Thyroid gland (tissue), 4 donors: ENCODE results near the gene FAM50B. TPM values are rescaled to one million over a fixed set of nuclear protein-coding genes. Genes with fewer than 3 reads are reported as not detected.
A peak's percentile ranks its signal among the peaks of the same experiment; 100 is the strongest.

Experiments used
- DNase-seq, 2 donors: peaks; one replicate each; pipeline ENCODE4 v3.0.0-alpha.2; 2019
- H3K27ac ChIP-seq, 3 donors: fragments of 200-600 bp; sonication (generic); 1 replicate in 2 of 3; 2 replicates in 1 of 3; pipeline ENCODE4 v1.5.1; 2016 to 2019; ENCODE audit warnings: mild to moderate bottlenecking in 1 of 3, moderate library complexity in 1 of 3
- H3K27me3 ChIP-seq: fragments of 200-600 bp; sonication (generic); one replicate; pipeline ENCODE4 v1.5.1; 2019
- H3K36me3 ChIP-seq, 2 donors: fragments of 200-600 bp; sonication (generic); one replicate each; pipeline ENCODE4 v1.5.1; 2016 to 2019
- H3K4me1 ChIP-seq, 2 donors: fragments of 200-600 bp; sonication (generic); one replicate each; pipeline ENCODE4 v1.5.1; 2017 to 2019
- H3K4me3 ChIP-seq, 3 donors: fragments of 200-600 bp; sonication (generic); replicated peaks in 1 of 3; 1 replicate in 2 of 3; 2 replicates in 1 of 3; pipeline ENCODE4 v1.5.1; 2016; ENCODE audit warnings: mild to moderate bottlenecking in 1 of 3
- H3K9me3 ChIP-seq: fragments of 200-600 bp; sonication (generic); one replicate; pipeline ENCODE4 v1.5.1; 2017
- POLR2A ChIP-seq, 2 donors: fragments of 450-650 bp; IDR thresholded peaks; one replicate each; pipeline ENCODE4 v1.6.1; 2017; ENCODE audit warnings: antibody characterized with exemption in 2 of 2, mild to moderate bottlenecking in 2 of 2, moderate library complexity in 1 of 2
- WGBS, 2 donors: methylation state at CpG; one replicate each; pipeline ENCODE4 v1.1.5; 2017; 5-methylcytosine and 5-hydroxymethylcytosine counted together
- intact Hi-C: fragments of 100-400 bp; cut with DNase I; formaldehyde crosslinking; loops from one replicate; pipeline ENCODE4 v1.15.1; 2023
- total RNA-seq, 4 donors: library from RNA; depleted of rRNA; stranded (reverse); fragments of >200 nt; gene quantifications; one replicate each; pipeline ENCODE4 v1.2.3, GENCODE V29; 2016
- TF ChIP-seq, protein P1 (sequence below), 6 experiments: fragments of 200-600 bp in 3 of 6; fragments of 450-650 bp in 3 of 6; sonication (generic) in 3 of 6; IDR thresholded peaks; one replicate each; pipeline ENCODE4 v1.5.1; 2016 to 2019; ENCODE audit warnings: antibody characterized with exemption in 6 of 6, mild to moderate bottlenecking in 2 of 6, inconsistent platforms in 1 of 6, moderate library complexity in 1 of 6

Gene FAM50B
- total RNA-seq, 4 donors from 2014 or later: 18.4 to 40.9 (median 20.3) TPM

DNA sequence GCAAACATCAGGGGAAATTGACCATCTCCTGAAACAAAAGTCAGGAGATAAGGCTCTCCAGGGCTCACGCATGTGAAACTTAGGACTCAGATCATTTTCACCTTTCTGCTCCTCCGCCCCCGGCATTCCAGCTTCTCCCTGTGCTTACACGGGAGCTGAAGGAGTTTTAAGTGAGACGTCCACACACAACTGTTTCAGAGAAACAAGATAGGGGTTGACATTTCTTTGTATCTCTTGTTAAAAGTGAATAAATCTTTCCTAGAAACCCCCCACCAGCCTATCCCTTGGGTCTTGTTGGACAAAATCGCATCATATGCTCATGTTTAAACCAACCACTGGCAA, 46.1 kb downstream of the FAM50B start:
- Histone ChIP-seq H3K4me3 (no peak overlapping the region), H3K27me3 (no peaks in the 10 kb centered on the region), H3K9me3 (no peaks in the 10 kb centered on the region), H3K36me3 (no peaks in the 10 kb centered on the region), H3K27ac (peak overlapping the region; percentile 67 to 73 (median 68)), H3K4me1 (peaks cover 6 to 35% of the 10 kb centered on the region in 2 donors)
- WGBS, 2 donors: 60 to 62% methylated on average over 6 of the region's 6 CpGs
- DNase-seq: peak; percentile 67 to 80
- no peak for TF ChIP-seq POLR2A (IDR thresholded peaks at IDR 0.05)
- TF ChIP-seq, protein P1, sequence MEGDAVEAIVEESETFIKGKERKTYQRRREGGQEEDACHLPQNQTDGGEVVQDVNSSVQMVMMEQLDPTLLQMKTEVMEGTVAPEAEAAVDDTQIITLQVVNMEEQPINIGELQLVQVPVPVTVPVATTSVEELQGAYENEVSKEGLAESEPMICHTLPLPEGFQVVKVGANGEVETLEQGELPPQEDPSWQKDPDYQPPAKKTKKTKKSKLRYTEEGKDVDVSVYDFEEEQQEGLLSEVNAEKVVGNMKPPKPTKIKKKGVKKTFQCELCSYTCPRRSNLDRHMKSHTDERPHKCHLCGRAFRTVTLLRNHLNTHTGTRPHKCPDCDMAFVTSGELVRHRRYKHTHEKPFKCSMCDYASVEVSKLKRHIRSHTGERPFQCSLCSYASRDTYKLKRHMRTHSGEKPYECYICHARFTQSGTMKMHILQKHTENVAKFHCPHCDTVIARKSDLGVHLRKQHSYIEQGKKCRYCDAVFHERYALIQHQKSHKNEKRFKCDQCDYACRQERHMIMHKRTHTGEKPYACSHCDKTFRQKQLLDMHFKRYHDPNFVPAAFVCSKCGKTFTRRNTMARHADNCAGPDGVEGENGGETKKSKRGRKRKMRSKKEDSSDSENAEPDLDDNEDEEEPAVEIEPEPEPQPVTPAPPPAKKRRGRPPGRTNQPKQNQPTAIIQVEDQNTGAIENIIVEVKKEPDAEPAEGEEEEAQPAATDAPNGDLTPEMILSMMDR (IDR thresholded peaks at IDR 0.05): no peak
- intact Hi-C loops: no loop called here

DNA sequence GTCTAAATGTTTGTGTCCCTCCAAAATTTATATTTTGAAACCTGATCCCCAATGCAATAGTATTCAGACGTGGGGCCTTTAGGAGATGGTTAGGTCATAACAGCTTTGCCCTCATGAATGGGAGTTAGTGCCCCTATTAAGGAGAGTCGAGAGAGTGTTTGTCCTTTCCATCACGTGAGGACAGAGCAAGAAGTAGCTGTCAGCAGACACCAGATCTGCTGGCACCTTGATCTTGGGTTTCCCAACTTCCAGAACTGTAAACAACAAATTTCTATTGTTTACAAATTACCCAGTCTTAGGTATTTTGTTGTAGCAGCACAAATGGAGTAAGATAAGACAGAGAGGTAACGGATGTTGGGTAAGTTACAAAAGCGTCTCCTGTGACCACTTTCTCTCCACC, 46.6 kb downstream of the FAM50B start:
- peaks cover 6 to 40% of the 10 kb centered on the region in 2 donors for H3K4me1 ChIP-seq

DNA sequence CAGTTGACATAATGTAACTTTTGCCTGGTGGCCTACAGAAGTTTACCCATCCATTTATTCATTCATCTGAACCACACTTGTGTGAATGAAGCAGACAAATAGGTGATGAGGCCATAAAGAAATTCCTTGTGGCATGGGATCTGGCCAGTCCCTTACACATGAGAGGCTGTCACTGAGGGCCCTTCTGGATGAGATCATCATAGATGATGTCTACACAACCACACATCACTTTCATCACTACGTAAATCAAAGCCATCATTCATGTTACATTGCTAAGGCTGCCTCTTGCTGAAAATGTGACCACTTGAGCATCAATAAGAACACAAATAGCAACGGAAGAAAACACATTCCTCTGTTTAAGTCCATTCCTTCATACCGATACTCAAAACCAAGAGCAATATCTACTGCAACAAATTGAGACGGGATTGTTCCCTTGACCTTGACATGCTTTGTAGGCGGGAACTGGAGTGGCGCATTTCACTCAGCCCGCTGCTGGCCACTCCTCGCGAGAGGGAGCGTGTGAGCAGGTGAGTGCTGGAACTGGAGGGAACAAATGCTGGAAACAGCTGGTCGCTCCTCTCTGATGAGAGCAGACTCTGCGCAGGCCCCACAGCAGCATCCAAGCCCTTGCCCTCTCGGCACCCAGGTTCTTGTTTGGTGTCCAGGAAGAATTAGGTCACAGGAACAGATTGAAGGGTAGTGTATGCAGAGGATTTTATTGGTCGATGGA, 49.3 kb downstream of the FAM50B start:
- TF ChIP-seq, protein P1 (IDR thresholded peaks at IDR 0.05): no peak
- no peak for TF ChIP-seq POLR2A (IDR thresholded peaks at IDR 0.05)
- Histone ChIP-seq H3K4me1 (peaks cover 6 to 26% of the 10 kb centered on the region in 2 donors), H3K9me3 (no peaks in the 10 kb centered on the region), H3K36me3 (no peaks in the 10 kb centered on the region), H3K27me3 (no peaks in the 10 kb centered on the region), H3K4me3 (no peak overlapping the region), H3K27ac (no peak overlapping the region)
- DNase-seq: no peak
- 94 to 96% methylated on average over 14 of the region's 14 CpGs for WGBS, 2 donors
- intact Hi-C loops: no loop called here

More for the DNA sequence above, 46.6 kb downstream of the FAM50B start:
- H3K4me3 ChIP-seq: no peak overlapping the region
- WGBS, 2 donors: 82 to 85% methylated on average over 5 of the region's 5 CpGs
- no peak for DNase-seq
- intact Hi-C loops: no loop called here
- TF ChIP-seq, protein P1 (IDR thresholded peaks at IDR 0.05): no peak
- no peak for TF ChIP-seq POLR2A (IDR thresholded peaks at IDR 0.05)
- peak overlapping the region; percentile 67 to 73 (median 68) for H3K27ac ChIP-seq
- no peaks in the 10 kb centered on the region for H3K27me3 ChIP-seq
- no peaks in the 10 kb centered on the region for H3K9me3 ChIP-seq
- no peaks in the 10 kb centered on the region for H3K36me3 ChIP-seq

DNA sequence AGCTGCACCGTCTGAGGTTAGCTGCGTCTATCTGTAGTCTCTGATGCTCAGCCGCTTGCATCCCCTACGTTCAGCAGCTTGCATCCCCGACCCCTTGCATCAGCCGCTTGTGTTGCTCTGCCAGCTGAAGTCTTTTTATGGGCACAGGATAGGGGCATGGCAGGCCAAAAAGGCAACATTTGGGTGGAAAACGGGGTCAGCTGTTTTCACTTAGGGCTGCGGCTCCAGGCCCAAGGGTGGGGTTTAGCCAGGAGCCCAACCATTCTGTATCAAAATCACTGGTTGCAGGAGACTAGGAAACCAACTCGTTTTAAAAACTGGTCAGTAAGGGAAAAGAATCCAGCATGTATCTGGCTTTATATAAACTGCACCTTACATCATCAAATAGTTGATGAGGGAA, 49.9 kb downstream of the FAM50B start:
- no peak for DNase-seq
- intact Hi-C loops: no loop called here
- 90 to 96% methylated on average over 9 of the region's 9 CpGs for WGBS, 2 donors

DNA sequence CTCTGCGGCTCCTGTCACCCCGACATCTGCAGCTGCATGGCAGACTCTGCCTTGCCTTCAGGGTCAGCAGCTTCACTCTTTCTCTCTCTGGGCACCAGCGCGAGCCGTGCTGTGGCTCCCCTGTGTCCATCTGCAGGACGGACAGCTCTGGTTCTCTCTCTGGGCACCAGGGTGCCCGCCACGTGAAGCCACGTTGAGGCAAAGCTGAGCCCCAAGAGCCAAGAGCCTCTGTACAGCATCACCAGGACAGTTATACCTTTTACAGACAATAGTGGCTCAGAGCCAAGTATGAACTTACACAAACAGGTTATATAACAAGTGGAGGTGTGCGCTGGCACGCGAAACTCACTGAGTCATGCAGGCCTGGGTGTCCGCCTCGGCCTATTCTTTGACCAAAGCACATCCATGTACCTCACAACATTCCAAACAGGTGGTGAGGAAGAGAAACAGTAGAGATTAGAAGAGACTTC, 50.8 kb downstream of the FAM50B start:
- no peaks in the 10 kb centered on the region for H3K36me3 ChIP-seq
- H3K4me3 ChIP-seq: no peak overlapping the region
- intact Hi-C loops: no loop called here
- H3K4me1 ChIP-seq: peaks cover 6 to 18% of the 10 kb centered on the region in 2 donors
- no peaks in the 10 kb centered on the region for H3K27me3 ChIP-seq
- H3K9me3 ChIP-seq: no peaks in the 10 kb centered on the region
- DNase-seq: peak; percentile 46 to 47
- TF ChIP-seq, protein P1 (IDR thresholded peaks at IDR 0.05): no peak
- TF ChIP-seq POLR2A (IDR thresholded peaks at IDR 0.05): no peak
- H3K27ac ChIP-seq: peak overlapping the region in 1 of 3 donors; percentile 40
- WGBS, 2 donors: 70 to 74% methylated on average over 14 of the region's 14 CpGs

More for the DNA sequence above, 49.9 kb downstream of the FAM50B start:
- Histone ChIP-seq H3K9me3 (no peaks in the 10 kb centered on the region), H3K4me3 (no peak overlapping the region), H3K36me3 (no peaks in the 10 kb centered on the region), H3K4me1 (peaks cover 6 to 21% of the 10 kb centered on the region in 2 donors), H3K27ac (no peak overlapping the region), H3K27me3 (no peaks in the 10 kb centered on the region)
- no peak for TF ChIP-seq POLR2A (IDR thresholded peaks at IDR 0.05)
- TF ChIP-seq, protein P1 (IDR thresholded peaks at IDR 0.05): no peak
